Osteoblast (primary cell): Measurements from ENCODE around the gene EEF2. TPM values are rescaled to one million over a fixed set of nuclear protein-coding genes. Genes with fewer than 3 reads are reported as not detected.

Experiments
- DNase-seq: peaks from one replicate; pipeline ENCODE4 v3.0.0; 2011; ENCODE audit warnings: low spot score, mixed read lengths; ENCODE audit not compliant: insufficient read length; ENCODE audit errors: missing footprints
- H2AFZ ChIP-seq: 2 replicates; pipeline ENCODE4 v1.6.0; 2011; ENCODE audit warnings: mild to moderate bottlenecking, low read length
- H3K27ac ChIP-seq: 2 replicates; pipeline ENCODE4 v1.5.1; 2011; ENCODE audit warnings: mild to moderate bottlenecking, low read depth, low read length, moderate library complexity
- H3K27me3 ChIP-seq: 2 replicates; pipeline ENCODE4 v1.6.0; 2012; ENCODE audit warnings: mild to moderate bottlenecking, control low read depth, inconsistent platforms, low read length, moderate library complexity; ENCODE audit not compliant: insufficient read depth
- H3K36me3 ChIP-seq: 2 replicates; pipeline ENCODE4 v1.5.1; 2011; ENCODE audit warnings: mild to moderate bottlenecking, low read length, control low read depth, moderate library complexity; ENCODE audit not compliant: insufficient read depth
- H3K4me1 ChIP-seq: 2 replicates; pipeline ENCODE4 v1.5.1; 2011; ENCODE audit warnings: mild to moderate bottlenecking, low read length, control low read depth, moderate library complexity; ENCODE audit not compliant: insufficient read depth
- H3K4me2 ChIP-seq: 2 replicates; pipeline ENCODE4 v1.6.0; 2011; ENCODE audit warnings: mild to moderate bottlenecking, low read length; ENCODE audit not compliant: insufficient read depth
- H3K4me3 ChIP-seq: fragments of 200-600 bp; sonication (generic); 3 replicates; pipeline ENCODE4 v1.5.1; 2012; ENCODE audit warnings: mild to moderate bottlenecking, low read length, inconsistent platforms; ENCODE audit not compliant: insufficient read depth
- H3K79me2 ChIP-seq: 2 replicates; pipeline ENCODE4 v1.6.0; 2012; ENCODE audit warnings: mild to moderate bottlenecking, low read length, control low read depth, inconsistent platforms; ENCODE audit not compliant: insufficient read depth
- H3K9me3 ChIP-seq: 2 replicates; pipeline ENCODE4 v1.5.1; 2011; ENCODE audit warnings: low read depth, low read length, control low read depth
- H4K20me1 ChIP-seq: 2 replicates; pipeline ENCODE4 v1.6.0; 2012; ENCODE audit warnings: mild to moderate bottlenecking, low read length, control low read depth; ENCODE audit not compliant: insufficient read depth
- CTCF ChIP-seq: IDR thresholded peaks from 2 replicates; pipeline ENCODE4 v1.5.1; 2011; ENCODE audit warnings: mild to moderate bottlenecking, low read depth, low read length, moderate library complexity; ENCODE audit errors: extremely low read depth
- total RNA-seq: library from RNA; depleted of rRNA; stranded (reverse); fragments of >200 nt; gene quantifications from 2 replicates; pipeline ENCODE4 v1.2.3, GENCODE V29; 2012

The EEF2 gene
- total RNA-seq, 1 donor = 2,968 TPM

GRCh38 chr19:3980353-3981251 lies 4.7 kb downstream of the EEF2 start:
- no peaks in the 10 kb centered on the region for H3K9me3 ChIP-seq
- H3K4me1 ChIP-seq = peaks cover 19% of the 10 kb centered on the region
- H3K36me3 ChIP-seq = peaks cover 91% of the 10 kb centered on the region
- peak; percentile 68 for DNase-seq
- H3K79me2 ChIP-seq = peaks cover 94% of the 10 kb centered on the region
- H3K27ac ChIP-seq = peak overlapping the region; percentile 8
- no peak overlapping the region for H3K4me3 ChIP-seq
- no peak for TF ChIP-seq CTCF
- peaks cover 93% of the 10 kb centered on the region for H4K20me1 ChIP-seq
- H2AFZ ChIP-seq = no peak overlapping the region
- H3K4me2 ChIP-seq = no peak overlapping the region
- H3K27me3 ChIP-seq = no peaks in the 10 kb centered on the region

GRCh38 chr19:3979674-3980352 lies 5.5 kb downstream of the EEF2 start:
- H3K79me2 ChIP-seq = peaks cover 95% of the 10 kb centered on the region
- H3K9me3 ChIP-seq = no peaks in the 10 kb centered on the region
- H3K4me3 ChIP-seq = no peak overlapping the region
- H2AFZ ChIP-seq = no peak overlapping the region
- DNase-seq = peak; percentile 52
- H3K4me1 ChIP-seq = peaks cover 17% of the 10 kb centered on the region
- H3K27me3 ChIP-seq = no peaks in the 10 kb centered on the region
- peaks cover 94% of the 10 kb centered on the region for H4K20me1 ChIP-seq
- H3K27ac ChIP-seq = peak overlapping the region; percentile 8
- TF ChIP-seq CTCF = no peak
- H3K36me3 ChIP-seq = peaks cover 97% of the 10 kb centered on the region
- no peak overlapping the region for H3K4me2 ChIP-seq

GRCh38 chr19:3979289-3979673 lies 6.0 kb downstream of the EEF2 start:
- peaks cover 92% of the 10 kb centered on the region for H3K36me3 ChIP-seq
- no peak overlapping the region for H2AFZ ChIP-seq

More at GRCh38 chr19:3979289-3979673, 6.0 kb downstream of the EEF2 start:
- H3K27ac ChIP-seq = no peak overlapping the region
- H3K9me3 ChIP-seq = no peaks in the 10 kb centered on the region
- DNase-seq = peak; percentile 74
- no peak for TF ChIP-seq CTCF
- H3K4me3 ChIP-seq = no peak overlapping the region
- H4K20me1 ChIP-seq = peaks cover 88% of the 10 kb centered on the region
- H3K4me2 ChIP-seq = no peak overlapping the region
- peaks cover 90% of the 10 kb centered on the region for H3K79me2 ChIP-seq
- H3K27me3 ChIP-seq = no peaks in the 10 kb centered on the region
- H3K4me1 ChIP-seq = peaks cover 17% of the 10 kb centered on the region
